Measurements from ENCODE around the gene PRRT4. TPM values are rescaled to one million over a fixed set of nuclear protein-coding genes. Genes with fewer than 3 reads are reported as not detected.
A peak's percentile ranks its signal among the peaks of the same experiment; 100 is the strongest.

PRRT4 gene
- total and polyA plus RNA-seq, 9 of the 15 experiments (the other 6 are each of a cell fraction or from before 2014, with no cell fraction given): not detected

DNA sequence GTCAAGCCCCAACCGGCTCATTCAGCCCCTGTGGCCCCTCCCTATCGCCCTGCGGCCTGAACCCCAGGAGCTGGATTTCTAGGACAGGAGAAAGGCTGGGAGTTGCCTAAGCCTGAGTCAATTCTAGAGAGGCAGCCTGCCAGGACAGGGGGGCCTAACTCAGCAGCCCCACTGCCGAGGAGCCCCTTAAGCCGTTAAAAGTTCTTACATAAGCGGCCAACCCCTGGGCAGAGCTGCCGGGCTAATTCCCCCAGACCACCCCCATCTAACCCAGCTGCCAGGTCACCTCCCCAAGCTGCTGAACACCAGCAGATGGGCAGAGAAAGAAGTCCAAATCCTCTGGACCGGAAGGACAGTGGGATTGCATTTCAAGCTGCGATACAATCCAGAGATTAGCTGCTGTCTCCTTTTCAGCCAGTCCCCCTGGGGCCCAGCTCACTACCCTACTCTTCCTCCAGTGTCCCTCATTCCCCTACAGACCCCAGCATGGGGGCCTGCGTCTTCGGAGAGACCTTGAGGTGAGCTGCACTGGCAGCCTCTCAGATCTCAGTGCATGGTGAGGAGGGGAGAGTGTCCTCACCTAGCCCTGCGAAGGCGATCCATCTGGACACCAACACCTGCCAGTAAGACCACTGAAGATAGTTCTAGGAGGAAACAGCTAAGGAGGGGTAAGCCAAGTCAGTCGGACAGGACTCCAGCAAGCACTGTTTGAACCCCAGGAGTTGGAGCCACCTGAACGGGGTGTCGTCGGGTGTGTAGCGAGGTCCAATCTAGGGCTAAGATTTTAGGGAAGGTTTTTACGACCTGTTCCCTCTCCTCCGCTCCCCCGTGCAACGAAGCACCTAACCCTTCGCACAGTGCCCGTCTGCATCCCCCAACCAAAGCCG is 47.5 kb upstream of the PRRT4 start (continued):
- TF ChIP-seq, protein P1, sequence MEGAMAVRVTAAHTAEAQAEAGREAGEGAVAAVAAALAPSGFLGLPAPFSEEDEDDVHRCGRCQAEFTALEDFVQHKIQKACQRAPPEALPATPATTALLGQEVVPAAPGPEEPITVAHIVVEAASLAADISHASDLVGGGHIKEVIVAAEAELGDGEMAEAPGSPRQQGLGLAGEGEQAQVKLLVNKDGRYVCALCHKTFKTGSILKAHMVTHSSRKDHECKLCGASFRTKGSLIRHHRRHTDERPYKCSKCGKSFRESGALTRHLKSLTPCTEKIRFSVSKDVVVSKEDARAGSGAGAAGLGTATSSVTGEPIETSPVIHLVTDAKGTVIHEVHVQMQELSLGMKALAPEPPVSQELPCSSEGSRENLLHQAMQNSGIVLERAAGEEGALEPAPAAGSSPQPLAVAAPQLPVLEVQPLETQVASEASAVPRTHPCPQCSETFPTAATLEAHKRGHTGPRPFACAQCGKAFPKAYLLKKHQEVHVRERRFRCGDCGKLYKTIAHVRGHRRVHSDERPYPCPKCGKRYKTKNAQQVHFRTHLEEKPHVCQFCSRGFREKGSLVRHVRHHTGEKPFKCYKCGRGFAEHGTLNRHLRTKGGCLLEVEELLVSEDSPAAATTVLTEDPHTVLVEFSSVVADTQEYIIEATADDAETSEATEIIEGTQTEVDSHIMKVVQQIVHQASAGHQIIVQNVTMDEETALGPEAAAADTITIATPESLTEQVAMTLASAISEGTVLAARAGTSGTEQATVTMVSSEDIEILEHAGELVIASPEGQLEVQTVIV (CRISPR knock-in tag; IDR thresholded peaks at IDR 0.05; ENCODE audit: borderline replicate concordance): no peak
- TF ChIP-seq, protein P2, sequence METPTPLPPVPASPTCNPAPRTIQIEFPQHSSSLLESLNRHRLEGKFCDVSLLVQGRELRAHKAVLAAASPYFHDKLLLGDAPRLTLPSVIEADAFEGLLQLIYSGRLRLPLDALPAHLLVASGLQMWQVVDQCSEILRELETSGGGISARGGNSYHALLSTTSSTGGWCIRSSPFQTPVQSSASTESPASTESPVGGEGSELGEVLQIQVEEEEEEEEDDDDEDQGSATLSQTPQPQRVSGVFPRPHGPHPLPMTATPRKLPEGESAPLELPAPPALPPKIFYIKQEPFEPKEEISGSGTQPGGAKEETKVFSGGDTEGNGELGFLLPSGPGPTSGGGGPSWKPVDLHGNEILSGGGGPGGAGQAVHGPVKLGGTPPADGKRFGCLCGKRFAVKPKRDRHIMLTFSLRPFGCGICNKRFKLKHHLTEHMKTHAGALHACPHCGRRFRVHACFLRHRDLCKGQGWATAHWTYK (CRISPR knock-in tag; IDR thresholded peaks at IDR 0.05): 0 out of 2 replicates have a peak, but pooled peaks have one; percentile 72
- peak; percentile 91 for TF ChIP-seq KLF16 (IDR thresholded peaks at IDR 0.05)
- no peak for TF ChIP-seq MTA2 (IDR thresholded peaks at IDR 0.05; ENCODE audit: low read depth)
- TF ChIP-seq HNRNPLL (IDR thresholded peaks at IDR 0.05; ENCODE audit: low read depth, low read length, poor library complexity, severe bottlenecking): peak; percentile 15
- no peak for TF ChIP-seq GTF2F1 (IDR thresholded peaks at IDR 0.05; ENCODE audit: low read depth, low read length)
- no peak for TF ChIP-seq ZNF311 (CRISPR knock-in tag; IDR thresholded peaks at IDR 0.05)
- TF ChIP-seq, protein P3, sequence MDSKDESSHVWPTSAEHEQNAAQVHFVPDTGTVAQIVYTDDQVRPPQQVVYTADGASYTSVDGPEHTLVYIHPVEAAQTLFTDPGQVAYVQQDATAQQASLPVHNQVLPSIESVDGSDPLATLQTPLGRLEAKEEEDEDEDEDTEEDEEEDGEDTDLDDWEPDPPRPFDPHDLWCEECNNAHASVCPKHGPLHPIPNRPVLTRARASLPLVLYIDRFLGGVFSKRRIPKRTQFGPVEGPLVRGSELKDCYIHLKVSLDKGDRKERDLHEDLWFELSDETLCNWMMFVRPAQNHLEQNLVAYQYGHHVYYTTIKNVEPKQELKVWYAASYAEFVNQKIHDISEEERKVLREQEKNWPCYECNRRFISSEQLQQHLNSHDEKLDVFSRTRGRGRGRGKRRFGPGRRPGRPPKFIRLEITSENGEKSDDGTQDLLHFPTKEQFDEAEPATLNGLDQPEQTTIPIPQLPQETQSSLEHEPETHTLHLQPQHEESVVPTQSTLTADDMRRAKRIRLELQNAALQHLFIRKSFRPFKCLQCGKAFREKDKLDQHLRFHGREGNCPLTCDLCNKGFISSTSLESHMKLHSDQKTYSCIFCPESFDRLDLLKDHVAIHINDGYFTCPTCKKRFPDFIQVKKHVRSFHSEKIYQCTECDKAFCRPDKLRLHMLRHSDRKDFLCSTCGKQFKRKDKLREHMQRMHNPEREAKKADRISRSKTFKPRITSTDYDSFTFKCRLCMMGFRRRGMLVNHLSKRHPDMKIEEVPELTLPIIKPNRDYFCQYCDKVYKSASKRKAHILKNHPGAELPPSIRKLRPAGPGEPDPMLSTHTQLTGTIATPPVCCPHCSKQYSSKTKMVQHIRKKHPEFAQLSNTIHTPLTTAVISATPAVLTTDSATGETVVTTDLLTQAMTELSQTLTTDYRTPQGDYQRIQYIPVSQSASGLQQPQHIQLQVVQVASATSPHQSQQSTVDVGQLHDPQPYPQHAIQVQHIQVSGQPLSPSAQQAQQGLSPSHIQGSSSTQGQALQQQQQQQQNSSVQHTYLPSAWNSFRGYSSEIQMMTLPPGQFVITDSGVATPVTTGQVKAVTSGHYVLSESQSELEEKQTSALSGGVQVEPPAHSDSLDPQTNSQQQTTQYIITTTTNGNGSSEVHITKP (IDR thresholded peaks at IDR 0.05; ENCODE audit: partially characterized antibody): peak; percentile 30
- peak; percentile 20 for TF ChIP-seq RBBP5 (IDR thresholded peaks at IDR 0.05; ENCODE audit: borderline replicate concordance, insufficient read depth, low read length, poor library complexity, severe bottlenecking)
- TF ChIP-seq, protein P4, sequence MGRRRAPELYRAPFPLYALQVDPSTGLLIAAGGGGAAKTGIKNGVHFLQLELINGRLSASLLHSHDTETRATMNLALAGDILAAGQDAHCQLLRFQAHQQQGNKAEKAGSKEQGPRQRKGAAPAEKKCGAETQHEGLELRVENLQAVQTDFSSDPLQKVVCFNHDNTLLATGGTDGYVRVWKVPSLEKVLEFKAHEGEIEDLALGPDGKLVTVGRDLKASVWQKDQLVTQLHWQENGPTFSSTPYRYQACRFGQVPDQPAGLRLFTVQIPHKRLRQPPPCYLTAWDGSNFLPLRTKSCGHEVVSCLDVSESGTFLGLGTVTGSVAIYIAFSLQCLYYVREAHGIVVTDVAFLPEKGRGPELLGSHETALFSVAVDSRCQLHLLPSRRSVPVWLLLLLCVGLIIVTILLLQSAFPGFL (CRISPR knock-in tag; IDR thresholded peaks at IDR 0.05): 0 out of 2 replicates have a peak, but pooled peaks have one; percentile 77
- no peak for TF ChIP-seq ZNF316 (IDR thresholded peaks at IDR 0.05)

Data from K562 (cell line).